HCT116 (cell line): ENCODE results near the gene LDLRAD4. TPM values are rescaled to one million over a fixed set of nuclear protein-coding genes. Genes with fewer than 3 reads are reported as not detected.

Experiments used
- ATAC-seq: fragments of 200-7000 bp; cut with Tn5 transposase; 2 replicates; pipeline ENCODE4 v1.9.1; 2020; ENCODE audit warnings: mild to moderate bottlenecking, moderate library complexity
- BruUV-seq: library from RNA; stranded (reverse); fragments of 400-500 nt; replicated peaks from 2 replicates; lab custom pipeline; 2021; lab: Mats Ljungman, UMichigan
- CTCF ChIA-PET: fragments of 300-600 bp; sonication (Branson Sonifier 250); formaldehyde crosslinking; loops from one replicate; lab custom pipeline; 2021; ENCODE audit warnings: antibody characterized with exemption; lab: Charles Lee
- POLR2A ChIA-PET: fragments of 300-600, 350-600 bp; sonication (Branson Sonifier 250); formaldehyde crosslinking; loops from one replicate; lab custom pipeline; 2021; ENCODE audit warnings: antibody characterized with exemption; lab: Charles Lee
- RAD21 ChIA-PET, 2 experiments: fragments of 300-600 bp; sonication (Branson Sonifier 250); formaldehyde crosslinking; loops; one replicate each; lab custom pipeline; 2023; ENCODE audit warnings: low total read pairs in 2 of 2; ENCODE audit not compliant: uncharacterized antibody in 2 of 2, unreplicated experiment in 2 of 2, low non-redundant PET in 1 of 2; lab: Charles Lee
- DNase-seq: peaks from one replicate; pipeline ENCODE4 v3.0.0-alpha.2; 2010; ENCODE audit warnings: low read depth, low spot score
- H2AFZ ChIP-seq: fragments of 200-600 bp; shearing (Covaris generic), sonication (generic); 2 replicates; pipeline ENCODE4 v1.6.1; 2017; ENCODE audit warnings: low read depth, mixed run types, mixed read lengths, antibody characterized with exemption, low read length; ENCODE audit not compliant: poor library complexity, severe bottlenecking
- H3K27ac ChIP-seq: 2 replicates; pipeline ENCODE4 v1.5.1; 2012; ENCODE audit warnings: low read depth, low read length
- H3K27me3 ChIP-seq: fragments of 200-600 bp; sonication (generic); 2 replicates; pipeline ENCODE4 v1.6.1; 2016; ENCODE audit warnings: mixed run types, low read length, mixed read lengths; ENCODE audit not compliant: insufficient read depth
- H3K36me3 ChIP-seq, 2 experiments: fragments of 200-500 bp in 1 of 2; fragments of 200-600 bp in 1 of 2; sonication (Bioruptor generic) in 1 of 2; sonication (generic) in 1 of 2; 2 replicates each; pipeline versions ENCODE4 v1.5.1 to v1.6.1; 2014 to 2016; ENCODE audit warnings: low read length in 2 of 2, inconsistent platforms in 1 of 2, mixed read lengths in 1 of 2, mixed run types in 1 of 2; ENCODE audit not compliant: insufficient read depth in 2 of 2, control insufficient read depth in 1 of 2
- H3K4me1 ChIP-seq, 2 experiments: fragments of 200-600 bp in 1 of 2; sonication (generic) in 1 of 2; 2 replicates each; pipeline versions ENCODE4 v1.5.1 to v1.6.1; 2012 to 2017; ENCODE audit warnings: low read length in 2 of 2, inconsistent platforms in 1 of 2, mild to moderate bottlenecking in 1 of 2, mixed read lengths in 1 of 2, mixed run types in 1 of 2, moderate library complexity in 1 of 2; ENCODE audit not compliant: insufficient read depth in 2 of 2, control insufficient read depth in 1 of 2
- H3K4me2 ChIP-seq: fragments of 200-600 bp; sonication (generic); 2 replicates; pipeline ENCODE4 v1.6.1; 2017; ENCODE audit warnings: mixed run types, low read length, mixed read lengths
- H3K4me3 ChIP-seq, 2 experiments: fragments of 200-600 bp in 1 of 2; sonication (generic) in 1 of 2; replicated peaks in 1 of 2; 2 replicates each; pipeline ENCODE4 v1.5.1; 2011 to 2016; ENCODE audit warnings: low read length in 2 of 2, control low read depth in 1 of 2, low read depth in 1 of 2, mild to moderate bottlenecking in 1 of 2, mixed read lengths in 1 of 2, mixed run types in 1 of 2
- H3K79me2 ChIP-seq: fragments of 200-600 bp; sonication (generic); 2 replicates; pipeline ENCODE4 v1.6.1; 2017; ENCODE audit warnings: mild to moderate bottlenecking, mixed run types, low read length, moderate library complexity, mixed read lengths; ENCODE audit not compliant: insufficient read depth
- H3K9ac ChIP-seq: fragments of 200-600 bp; sonication (generic); 2 replicates; pipeline ENCODE4 v1.6.1; 2016; ENCODE audit warnings: low read length, mixed read lengths
- H3K9me2 ChIP-seq: fragments of 200-600 bp; sonication (generic), shearing (Covaris generic); 2 replicates; pipeline ENCODE4 v1.6.1; 2017; ENCODE audit warnings: mixed run types, mild to moderate bottlenecking, moderate library complexity; ENCODE audit not compliant: insufficient read depth
- H3K9me3 ChIP-seq, 2 experiments: fragments of 200-500 bp in 1 of 2; fragments of 200-600 bp in 1 of 2; sonication (Bioruptor generic) in 1 of 2; sonication (generic) in 1 of 2; 2 replicates each; pipeline ENCODE4 v1.6.1; 2014 to 2017; ENCODE audit warnings: low read length in 2 of 2, mixed read lengths in 2 of 2, inconsistent platforms in 1 of 2, low read depth in 1 of 2, mild to moderate bottlenecking in 1 of 2, mixed run types in 1 of 2, moderate library complexity in 1 of 2; ENCODE audit not compliant: control insufficient read depth in 1 of 2, insufficient read depth in 1 of 2
- H4K20me1 ChIP-seq: fragments of 200-600 bp; sonication (generic), shearing (Covaris generic); 2 replicates; pipeline ENCODE4 v1.6.1; 2017; ENCODE audit warnings: mixed run types, mild to moderate bottlenecking, moderate library complexity; ENCODE audit not compliant: insufficient read depth
- ATF3 ChIP-seq: IDR thresholded peaks from 2 replicates; pipeline ENCODE4 v1.6.1; 2012
- CBX3 ChIP-seq: IDR thresholded peaks from 2 replicates; pipeline ENCODE4 v1.6.1; 2012; ENCODE audit warnings: low read depth
- CEBPB ChIP-seq: IDR thresholded peaks from 2 replicates; pipeline ENCODE4 v1.6.1; 2012; ENCODE audit warnings: low read depth
- EGR1 ChIP-seq: IDR thresholded peaks from 2 replicates; pipeline ENCODE4 v1.6.1; 2012; ENCODE audit warnings: low read depth
- ELF1 ChIP-seq: IDR thresholded peaks from 2 replicates; pipeline ENCODE4 v1.6.1; 2012; ENCODE audit warnings: low read depth, borderline replicate concordance
- EZH2 ChIP-seq: fragments of 200-600 bp; sonication (generic); IDR thresholded peaks from 2 replicates; pipeline ENCODE4 v1.6.1; 2017; ENCODE audit warnings: antibody characterized with exemption, mixed run types
- FOSL1 ChIP-seq: IDR thresholded peaks from 2 replicates; pipeline ENCODE4 v1.6.1; 2012; ENCODE audit warnings: low read depth
- JUND ChIP-seq: IDR thresholded peaks from 2 replicates; pipeline ENCODE4 v1.6.1; 2012
- POLR2A ChIP-seq: IDR thresholded peaks from 2 replicates; pipeline ENCODE4 v1.7.0; 2011; ENCODE audit warnings: borderline replicate concordance; ENCODE audit not compliant: insufficient read depth, insufficient read length; ENCODE audit errors: extremely low read depth
- POLR2AphosphoS5 ChIP-seq: IDR thresholded peaks from 2 replicates; pipeline ENCODE4 v1.6.1; 2011; ENCODE audit warnings: mild to moderate bottlenecking, low read depth, low read length, moderate library complexity
- RAD21 ChIP-seq: IDR thresholded peaks from 2 replicates; pipeline ENCODE4 v1.6.1; 2012; ENCODE audit warnings: low read depth, mild to moderate bottlenecking
- SIN3A ChIP-seq: IDR thresholded peaks from 2 replicates; pipeline ENCODE4 v1.6.1; 2012; ENCODE audit warnings: low read depth
- SRF ChIP-seq: IDR thresholded peaks from 2 replicates; pipeline ENCODE4 v1.6.1; 2012; ENCODE audit warnings: low read depth
- TCF7L2 ChIP-seq: IDR thresholded peaks from 2 replicates; pipeline ENCODE4 v1.7.0; 2011; ENCODE audit warnings: borderline replicate concordance, inconsistent platforms; ENCODE audit not compliant: insufficient read depth, insufficient read length; ENCODE audit errors: extremely low read depth
- ZBTB33 ChIP-seq: IDR thresholded peaks from 2 replicates; pipeline ENCODE4 v1.6.1; 2011; ENCODE audit warnings: mild to moderate bottlenecking, low read length, moderate library complexity; ENCODE audit not compliant: insufficient replicate concordance; ENCODE audit errors: extremely low read depth
- ZNF274 ChIP-seq: fragments of 200-500 bp; sonication (Bioruptor generic); IDR thresholded peaks from 2 replicates; pipeline ENCODE4 v1.6.1; 2014; ENCODE audit warnings: mild to moderate bottlenecking, low read depth, low read length, inconsistent platforms
- intact Hi-C: fragments of 100-400 bp; cut with micrococcal nuclease; formaldehyde crosslinking; loops from 2 replicates; pipeline ENCODE4 v1.10.0; 2022
- total RNA-seq: library from RNA; stranded (reverse); gene quantifications from one replicate; pipeline ENCODE4 v1.2.1, GENCODE V29; 2021; ENCODE audit not compliant: unreplicated experiment

The LDLRAD4 gene
- total RNA-seq, 1 experiment from 2014 or later: 1.2 TPM

- POLR2A ChIA-PET: no interaction called here
- Histone ChIP-seq H3K9me2 (no peaks in the 10 kb centered on the region), H3K4me3 (no peak overlapping the region), H3K4me2 (no peak overlapping the region), H3K36me3 (no peaks in the 10 kb centered on the region), H3K79me2 (no peaks in the 10 kb centered on the region), H4K20me1 (no peaks in the 10 kb centered on the region), H3K4me1 (no peaks in the 10 kb centered on the region), H3K27ac (no peak overlapping the region), H3K9ac (no peak overlapping the region), H3K27me3 (peaks cover 3% of the 10 kb centered on the region; the same call in 1 of the 2 replicates), H3K9me3 (no peaks in the 10 kb centered on the region), H2AFZ (no peak overlapping the region)
- intact Hi-C loops: no loop called here
- TF ChIP-seq POLR2A (no peak), EGR1 (no peak), ELF1 (no peak), SRF (no peak), JUND (no peak), EZH2 (no peak), POLR2AphosphoS5 (no peak), TCF7L2 (no peak), ZBTB33 (no peak), ZNF274 (no peak), ATF3 (no peak), CBX3 (no peak), SIN3A (no peak), FOSL1 (no peak), RAD21 (no peak), CEBPB (no peak)
- CTCF ChIA-PET: no interaction called here
- BruUV-seq: no TSS peak
- RAD21 ChIA-PET: no interaction called here
- ATAC-seq (no peak), DNase-seq (no peak)
These were observed 267.7 kb downstream of the LDLRAD4 start for GRCh38 chr18:13486284-13486683.
